Esophagus squamous epithelium (tissue), 4 donors: ENCODE data around the gene TNFSF8.

Source experiments
- POLR2A ChIP-seq, 4 donors: fragments of 450-650 bp; IDR thresholded peaks; one replicate each; pipeline ENCODE4 v1.6.1; 2017; ENCODE audit warnings: antibody characterized with exemption in 4 of 4, mild to moderate bottlenecking in 4 of 4, moderate library complexity in 3 of 4
- TF ChIP-seq, protein P1 (sequence below), 6 experiments: fragments of 450-650 bp in 4 of 6; fragments of 200-600 bp in 2 of 6; sonication (generic) in 2 of 6; IDR thresholded peaks; one replicate each; pipeline ENCODE4 v1.5.1; 2016 to 2019; ENCODE audit warnings: antibody characterized with exemption in 6 of 6, mild to moderate bottlenecking in 4 of 6, moderate library complexity in 4 of 6

DNA sequence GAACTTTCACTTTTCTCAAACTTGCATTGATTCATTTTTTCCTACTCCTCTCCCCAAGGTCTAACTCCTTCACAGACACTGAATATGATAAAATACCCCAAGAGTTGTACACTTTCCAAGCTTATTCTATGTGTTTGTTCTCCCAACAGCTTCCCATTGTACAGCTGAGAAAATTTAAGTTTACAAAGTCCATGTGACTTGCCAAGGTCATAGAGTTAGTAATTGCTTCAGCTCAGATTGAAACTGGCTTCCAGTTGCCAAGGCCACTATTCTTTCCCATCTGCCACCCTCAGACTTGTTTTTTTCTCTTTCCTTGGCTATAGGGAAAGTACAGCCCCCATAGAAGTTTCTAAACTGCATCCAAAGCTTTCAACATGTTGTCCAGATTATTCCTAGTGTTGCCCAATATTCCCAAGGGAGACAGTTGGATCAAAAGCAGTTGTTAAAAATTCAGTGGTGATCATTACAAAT, 34.8 kb downstream of the TNFSF8 start:
- TF ChIP-seq, protein P1, sequence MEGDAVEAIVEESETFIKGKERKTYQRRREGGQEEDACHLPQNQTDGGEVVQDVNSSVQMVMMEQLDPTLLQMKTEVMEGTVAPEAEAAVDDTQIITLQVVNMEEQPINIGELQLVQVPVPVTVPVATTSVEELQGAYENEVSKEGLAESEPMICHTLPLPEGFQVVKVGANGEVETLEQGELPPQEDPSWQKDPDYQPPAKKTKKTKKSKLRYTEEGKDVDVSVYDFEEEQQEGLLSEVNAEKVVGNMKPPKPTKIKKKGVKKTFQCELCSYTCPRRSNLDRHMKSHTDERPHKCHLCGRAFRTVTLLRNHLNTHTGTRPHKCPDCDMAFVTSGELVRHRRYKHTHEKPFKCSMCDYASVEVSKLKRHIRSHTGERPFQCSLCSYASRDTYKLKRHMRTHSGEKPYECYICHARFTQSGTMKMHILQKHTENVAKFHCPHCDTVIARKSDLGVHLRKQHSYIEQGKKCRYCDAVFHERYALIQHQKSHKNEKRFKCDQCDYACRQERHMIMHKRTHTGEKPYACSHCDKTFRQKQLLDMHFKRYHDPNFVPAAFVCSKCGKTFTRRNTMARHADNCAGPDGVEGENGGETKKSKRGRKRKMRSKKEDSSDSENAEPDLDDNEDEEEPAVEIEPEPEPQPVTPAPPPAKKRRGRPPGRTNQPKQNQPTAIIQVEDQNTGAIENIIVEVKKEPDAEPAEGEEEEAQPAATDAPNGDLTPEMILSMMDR (IDR thresholded peaks at IDR 0.05) = no peak
- no peak for TF ChIP-seq POLR2A (IDR thresholded peaks at IDR 0.05)
